AG04449 (cell line): ENCODE data around the gene MTM1.

ENCODE experiments used
- CTCF ChIA-PET: fragments of 350-600 bp; formaldehyde crosslinking; extraction: SDS; loops from one replicate; lab custom pipeline; 2021; ENCODE audit warnings: antibody characterized with exemption; lab: Yijun Ruan, JAX
- POLR2A ChIA-PET: fragments of 400-600, 350-600 bp; formaldehyde crosslinking; extraction: SDS; loops from one replicate; lab custom pipeline; 2020; ENCODE audit warnings: antibody characterized with exemption, inconsistent platforms; lab: Yijun Ruan, JAX
- DNase-seq: peaks from one replicate; pipeline ENCODE4 v3.0.0-alpha.2; 2010; ENCODE audit warnings: low read depth, low spot score
- H3K4me3 ChIP-seq: 2 replicates; pipeline ENCODE4 v1.5.1; 2011; ENCODE audit warnings: low read depth, mild to moderate bottlenecking, control low read depth, low read length
- CTCF ChIP-seq: IDR thresholded peaks from one replicate; pipeline ENCODE4 v1.5.1; 2011; ENCODE audit warnings: mild to moderate bottlenecking, moderate library complexity, low read length, control low read depth, inconsistent platforms; ENCODE audit not compliant: insufficient read depth; ENCODE audit errors: missing control alignments

Gene MTM1

GRCh38 chrX:150694738-150695410 is 126.5 kb downstream of the MTM1 start:
- DNase-seq = no peak
- CTCF ChIA-PET = interaction anchor here (1.1 kb wide), 1 partner anchor 9 kb away, joined by 4 read pairs; no protein-coding TSS in a partner anchor
- no peak overlapping the region for H3K4me3 ChIP-seq
- no peak for TF ChIP-seq CTCF
- POLR2A ChIA-PET = no interaction called here

GRCh38 chrX:150696331-150696730 is 127.9 kb downstream of the MTM1 start:
- no peak for DNase-seq
- no peak for TF ChIP-seq CTCF
- ChIA-PET POLR2A (no interaction called here), CTCF (interaction anchor here (1.1 to 1.4 kb wide), 2 partner anchors 19 to 109 kb away, joined by 3 to 4 read pairs; no protein-coding TSS in a partner anchor)
- no peak overlapping the region for H3K4me3 ChIP-seq

- no peak for TF ChIP-seq CTCF
- DNase-seq = no peak
- no peak overlapping the region for H3K4me3 ChIP-seq
- POLR2A ChIA-PET = no interaction called here
- CTCF ChIA-PET = interaction anchor here (1.1 to 1.4 kb wide), 2 partner anchors 19 to 110 kb away, joined by 3 to 4 read pairs; no protein-coding TSS in a partner anchor
Observed at GRCh38 chrX:150696866-150697265, 128.4 kb downstream of the MTM1 start.

- CTCF ChIA-PET = no interaction called here
- DNase-seq = no peak
- POLR2A ChIA-PET = no interaction called here
- H3K4me3 ChIP-seq = no peak overlapping the region
- TF ChIP-seq CTCF = no peak
Observed at GRCh38 chrX:150697641-150698040, 129.2 kb downstream of the MTM1 start.

- CTCF ChIA-PET = interaction anchor here (1.3 kb wide), 1 partner anchor 19 kb away, joined by 5 read pairs; no protein-coding TSS in a partner anchor
Observed at GRCh38 chrX:150698981-150699380, 130.6 kb downstream of the MTM1 start.

More at GRCh38 chrX:150698981-150699380, 130.6 kb downstream of the MTM1 start:
- no peak for TF ChIP-seq CTCF
- DNase-seq = no peak
- POLR2A ChIA-PET = interaction anchor here (0.6 kb wide), 1 partner anchor 36 kb away, joined by 3 read pairs; no protein-coding TSS in a partner anchor
- H3K4me3 ChIP-seq = no peak overlapping the region
